GM18861 (cell line): ENCODE measurements around the gene CCL24.
"Not testable (repeated sequence)": the region's sequence is repeated elsewhere in the genome, so short reads cannot be mapped to it uniquely, and the experiment has no call there.

Experiments used
- ATAC-seq: cut with Tn5 transposase; IDR thresholded peaks from one replicate; pipeline ENCODE4 v1.9.1; 2021; ENCODE audit not compliant: unreplicated experiment

Gene CCL24, protein sequence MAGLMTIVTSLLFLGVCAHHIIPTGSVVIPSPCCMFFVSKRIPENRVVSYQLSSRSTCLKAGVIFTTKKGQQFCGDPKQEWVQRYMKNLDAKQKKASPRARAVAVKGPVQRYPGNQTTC

GRCh38 chr7:75813781-75814236, at the start of gene CCL24:
CCL24 (minus strand) TSS chr7:75813806; CDS start chr7:75813715, 91 bp downstream.
- ATAC-seq = no peak

DNA sequence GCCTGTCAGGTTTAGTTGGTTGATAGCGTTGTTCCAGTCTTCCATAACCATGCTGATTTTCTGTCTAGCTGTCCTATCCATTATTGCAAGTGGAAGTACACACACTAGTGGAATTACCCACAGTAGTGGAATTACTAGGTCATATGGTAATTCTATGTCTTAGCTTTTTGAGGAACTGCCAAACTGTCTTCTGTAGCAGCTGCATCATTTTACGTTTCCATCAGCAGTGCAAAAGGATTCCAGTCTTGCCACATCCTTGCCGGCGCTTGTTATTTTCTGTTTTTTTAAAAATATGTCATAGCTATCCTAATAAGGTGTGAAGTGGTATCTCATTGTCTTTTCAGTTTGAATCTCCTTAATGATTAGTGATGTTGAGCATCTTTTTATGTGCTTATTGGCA, 48.0 kb upstream of the CCL24 start:
- no peak for ATAC-seq

GRCh38 chr7:75858410-75858809, 44.8 kb upstream of the CCL24 start:
- no peak for ATAC-seq

DNA sequence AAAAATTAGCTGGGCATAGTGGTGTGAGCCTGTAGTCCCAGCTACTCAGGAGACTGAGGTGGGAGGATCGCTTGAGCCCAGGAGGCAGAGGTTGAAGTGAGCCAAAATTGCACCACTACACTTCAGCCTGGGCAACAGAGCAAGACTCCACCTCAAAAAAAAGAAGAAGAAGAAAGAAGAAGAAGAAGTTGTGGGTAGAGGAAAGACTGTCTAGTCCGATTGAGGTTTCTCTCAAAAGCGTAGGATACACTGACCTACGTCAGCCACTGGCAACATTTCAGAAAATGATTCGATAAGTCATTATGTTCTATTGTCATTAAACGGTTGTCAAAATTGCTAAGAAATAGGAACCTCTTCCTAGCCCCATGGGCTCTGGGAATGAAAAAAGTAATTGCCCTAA, 42.9 kb upstream of the CCL24 start:
- no peak for ATAC-seq

DNA sequence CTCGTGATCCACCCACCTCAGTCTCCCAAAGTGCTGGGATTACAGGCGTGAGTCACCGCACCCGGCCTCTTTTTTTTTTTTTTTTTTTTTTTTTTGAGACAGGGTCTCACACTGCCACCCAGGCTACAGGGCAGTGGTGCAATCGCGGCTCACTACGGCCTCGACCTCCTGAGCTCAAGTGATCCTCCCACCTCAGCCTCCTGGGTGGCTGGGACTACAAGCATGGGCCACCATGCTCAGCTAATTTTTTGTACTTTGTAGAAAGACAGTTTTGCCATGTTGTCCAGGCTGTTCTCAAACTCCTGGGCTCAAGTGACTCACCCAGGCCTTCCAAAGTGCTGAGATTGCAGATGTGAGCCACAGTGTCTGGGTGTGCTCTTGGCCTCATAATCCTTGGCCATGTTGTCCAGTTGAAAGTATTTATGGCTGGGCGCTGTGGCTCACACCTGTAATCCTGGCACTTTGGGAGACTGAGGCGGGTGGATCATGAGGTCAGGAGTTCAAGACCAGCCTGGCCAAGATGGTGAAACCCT, 41.3 kb upstream of the CCL24 start:
- ATAC-seq = not testable (repeated sequence)

DNA sequence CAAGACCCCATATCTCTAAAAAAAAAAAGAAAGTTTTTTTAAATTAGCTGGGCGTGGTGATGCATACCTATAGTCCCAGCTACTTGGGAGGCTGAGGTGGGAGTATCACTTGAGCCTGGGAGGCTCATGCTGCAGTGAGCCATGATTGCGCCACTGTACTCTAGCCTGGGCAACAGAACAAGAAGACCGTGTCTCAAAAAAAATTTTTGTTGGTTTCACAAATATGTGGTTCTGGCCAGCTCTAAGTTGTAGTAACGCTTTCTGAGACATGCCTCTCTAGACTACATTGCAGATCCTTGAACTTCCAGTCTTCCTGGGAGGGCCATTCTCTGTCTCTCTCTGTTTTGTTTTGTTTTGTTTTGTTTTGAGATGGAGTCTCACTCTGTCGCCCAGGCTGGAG, 40.6 kb upstream of the CCL24 start:
- ATAC-seq = no peak

GRCh38 chr7:75850235-75850634, 36.6 kb upstream of the CCL24 start:
- no peak for ATAC-seq

GRCh38 chr7:75849573-75849972, 36.0 kb upstream of the CCL24 start:
- ATAC-seq = no peak

GRCh38 chr7:75847707-75848106, 34.1 kb upstream of the CCL24 start:
- no peak for ATAC-seq

GRCh38 chr7:75845132-75845531, 31.5 kb upstream of the CCL24 start:
- not testable (repeated sequence) for ATAC-seq

- no peak for ATAC-seq
These were observed 30.6 kb upstream of the CCL24 start for GRCh38 chr7:75844158-75844557.

GRCh38 chr7:75843613-75844116, 30.1 kb upstream of the CCL24 start:
- ATAC-seq = no peak

- peak; percentile 88 for ATAC-seq
These were observed 29.3 kb upstream of the CCL24 start for GRCh38 chr7:75842836-75843446.

DNA sequence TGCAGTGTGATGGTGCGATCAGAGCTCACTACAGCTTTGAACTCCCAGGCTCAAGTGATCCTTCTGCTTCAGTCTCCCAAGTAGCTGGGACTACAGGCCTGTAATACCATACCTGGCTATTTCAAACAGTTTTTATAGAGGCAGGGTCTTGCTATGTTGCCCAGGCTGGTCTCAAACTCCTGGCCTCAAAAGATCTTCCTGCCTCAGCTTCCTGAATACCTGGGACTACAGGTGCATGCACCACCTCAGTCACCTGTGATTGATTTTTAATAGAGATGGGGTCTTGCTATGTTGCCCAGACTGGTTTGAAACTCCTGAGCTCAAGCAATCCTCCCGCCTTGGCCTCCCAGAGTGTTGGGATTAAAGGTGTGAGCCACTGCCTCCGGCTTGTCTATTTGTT, 26.4 kb upstream of the CCL24 start:
- no peak for ATAC-seq

DNA sequence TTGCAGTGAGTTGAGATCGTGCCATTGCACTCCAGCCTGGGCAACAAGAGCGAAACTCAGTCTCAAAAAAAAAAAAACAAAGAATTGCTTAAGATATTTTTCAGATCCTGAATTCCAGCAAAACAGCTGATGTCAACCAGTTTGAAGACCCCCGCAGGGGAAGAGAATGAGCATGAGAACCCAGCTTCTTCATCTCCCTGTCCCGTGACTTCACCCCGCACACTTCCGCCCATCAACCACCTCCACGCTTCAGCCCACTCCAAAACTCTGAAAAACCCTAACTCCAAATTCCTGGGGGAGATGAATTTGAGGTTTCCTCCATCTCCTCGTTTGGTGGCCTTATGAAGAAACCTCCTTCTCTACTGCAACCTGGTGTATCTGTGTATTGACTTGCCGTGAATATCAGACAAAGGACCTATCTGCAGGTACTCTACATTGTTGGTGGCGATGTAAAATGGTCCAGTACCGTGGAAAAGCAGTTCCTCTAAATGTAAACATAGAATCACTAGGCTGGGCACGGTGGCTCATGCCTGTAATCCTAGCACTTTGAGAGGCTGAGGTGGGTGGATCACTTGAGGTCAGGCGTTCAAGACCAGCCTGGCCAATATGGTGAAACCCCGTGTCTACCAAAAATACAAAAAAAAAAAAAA, 24.8 kb upstream of the CCL24 start:
- ATAC-seq = not testable (repeated sequence)

- no peak for ATAC-seq
These were observed 23.2 kb upstream of the CCL24 start for GRCh38 chr7:75836798-75837197.

GRCh38 chr7:75835688-75836285, 22.2 kb upstream of the CCL24 start:
- no peak for ATAC-seq

DNA sequence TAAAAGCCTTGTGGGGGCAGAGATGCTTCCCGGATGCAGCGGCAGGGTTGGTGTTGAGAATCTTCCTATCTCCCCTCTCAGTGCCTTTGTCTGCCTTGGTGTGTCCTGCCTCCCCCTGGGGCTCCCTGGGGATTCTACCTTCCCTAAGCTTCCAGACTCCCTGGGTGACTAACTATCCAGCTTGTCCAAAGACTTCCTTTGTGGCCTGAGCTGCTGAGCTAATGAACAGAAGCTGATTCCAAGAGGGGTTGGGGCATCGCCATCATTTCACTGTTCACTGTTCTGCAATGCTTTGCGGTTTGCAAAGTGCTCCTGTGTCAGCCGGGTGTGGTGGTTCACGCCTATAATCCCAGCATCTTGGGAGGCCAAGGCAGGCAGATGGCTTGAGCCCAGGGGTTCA, 20.1 kb upstream of the CCL24 start:
- ATAC-seq = not testable (repeated sequence)

- ATAC-seq = no peak
These were observed 17.4 kb upstream of the CCL24 start for GRCh38 chr7:75830978-75831377.

GRCh38 chr7:75829656-75830055, 16.1 kb upstream of the CCL24 start:
- not testable (repeated sequence) for ATAC-seq

DNA sequence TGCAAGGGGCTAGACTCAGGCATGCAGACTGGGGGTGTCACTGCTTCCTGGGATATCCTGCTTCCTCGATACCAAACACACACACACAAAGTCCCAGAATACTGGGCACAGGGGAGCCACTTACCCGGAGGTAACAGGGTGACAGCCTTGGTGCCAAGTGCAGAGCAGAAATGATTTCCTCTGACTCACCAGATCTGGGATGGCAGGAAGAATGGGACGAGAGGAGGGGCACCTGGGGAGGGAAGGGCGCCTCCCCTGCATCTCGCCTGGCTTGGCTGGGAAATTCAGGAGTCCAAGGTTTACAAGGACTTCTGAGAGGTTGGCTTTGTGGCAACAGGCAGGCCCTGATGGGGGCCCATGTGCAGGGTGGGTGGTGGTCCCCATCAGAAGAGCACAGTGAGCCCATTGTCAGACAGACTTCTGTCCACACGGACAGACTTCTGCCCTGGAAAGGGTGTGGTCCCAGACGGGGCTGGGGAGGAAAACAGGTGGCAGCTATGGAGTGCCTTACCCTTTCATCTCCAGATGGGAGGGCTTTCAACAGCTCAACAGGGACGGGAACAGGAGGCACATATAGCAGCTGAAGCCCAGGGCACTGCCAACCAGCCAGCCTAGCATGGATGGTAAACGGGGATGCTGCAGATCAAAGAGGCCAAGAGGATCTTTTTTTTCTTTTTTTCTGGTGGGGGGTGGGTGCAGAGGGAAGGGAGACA, 9.7 kb upstream of the CCL24 start:
- ATAC-seq = no peak
